HEK293 (cell line): Measurements from ENCODE around the gene RER1.

Experiments used
- CTCF ChIA-PET: fragments of 350-600 bp; formaldehyde crosslinking; extraction: SDS; loops from one replicate; lab custom pipeline; 2021; ENCODE audit warnings: antibody characterized with exemption; lab: Yijun Ruan, JAX
- POLR2A ChIA-PET: fragments of 300-600 bp; formaldehyde crosslinking; extraction: SDS; loops from one replicate; lab custom pipeline; 2020; ENCODE audit warnings: antibody characterized with exemption, inconsistent platforms; lab: Yijun Ruan, JAX
- H3K27ac ChIP-seq: fragments of 200-500 bp; sonication (Bioruptor generic); 2 replicates; pipeline ENCODE4 v1.5.1; 2014; ENCODE audit warnings: low read depth, low read length, control low read depth, inconsistent platforms; ENCODE audit errors: extremely low read depth
- H3K36me3 ChIP-seq, 2 experiments: fragments of 200-500 bp in 1 of 2; sonication (Bioruptor generic) in 1 of 2; 1 replicate in 1 of 2; 2 replicates in 1 of 2; pipeline ENCODE4 v1.5.1; 2014 to 2017; ENCODE audit warnings: inconsistent platforms in 2 of 2, low read length in 2 of 2; ENCODE audit not compliant: control insufficient read depth in 2 of 2, insufficient read depth in 1 of 2
- H3K4me1 ChIP-seq: fragments of 200-500 bp; sonication (Bioruptor generic); 2 replicates; pipeline ENCODE4 v1.5.1; 2014; ENCODE audit warnings: mild to moderate bottlenecking, low read length, inconsistent platforms; ENCODE audit not compliant: control insufficient read depth, insufficient read depth
- H3K4me3 ChIP-seq: 2 replicates; pipeline ENCODE4 v1.5.1; 2011; ENCODE audit warnings: low read depth, mild to moderate bottlenecking, control low read depth, low read length, moderate library complexity
- H3K9me3 ChIP-seq: fragments of 200-500 bp; sonication (Bioruptor generic); 2 replicates; pipeline ENCODE4 v1.5.1; 2014; ENCODE audit warnings: low read depth, low read length, inconsistent platforms; ENCODE audit not compliant: control insufficient read depth, insufficient read depth
- EGR2 ChIP-seq: fragments of 450-650 bp; formaldehyde crosslinking; IDR thresholded peaks from 2 replicates; pipeline ENCODE4 v1.5.1; 2016; ENCODE audit warnings: low read depth, missing biosample characterization, missing genetic modification characterization
- SP3 ChIP-seq: fragments of 450-650 bp; formaldehyde crosslinking; IDR thresholded peaks from 2 replicates; pipeline ENCODE4 v1.5.1; 2016; ENCODE audit warnings: missing biosample characterization, missing genetic modification characterization
- WT1 ChIP-seq: fragments of 450-650 bp; formaldehyde crosslinking; IDR thresholded peaks from 2 replicates; pipeline ENCODE4 v1.5.1; 2016; ENCODE audit warnings: missing biosample characterization, missing genetic modification characterization
- ZBTB11 ChIP-seq: fragments of 450-650 bp; formaldehyde crosslinking; conservative IDR thresholded peaks from 2 replicates; pipeline ENCODE4 v1.5.1; 2016; ENCODE audit warnings: low read depth, missing biosample characterization, missing genetic modification characterization
- ZFP69B ChIP-seq: fragments of 450-650 bp; formaldehyde crosslinking; IDR thresholded peaks from 2 replicates; pipeline ENCODE4 v1.5.1; 2016; ENCODE audit warnings: missing biosample characterization, missing genetic modification characterization
- ZNF146 ChIP-seq: fragments of 450-650 bp; formaldehyde crosslinking; IDR thresholded peaks from 2 replicates; pipeline ENCODE4 v1.5.1; 2016; ENCODE audit warnings: missing biosample characterization, missing genetic modification characterization
- ZNF157 ChIP-seq: fragments of 450-650 bp; formaldehyde crosslinking; IDR thresholded peaks from 2 replicates; pipeline ENCODE4 v1.5.1; 2016; ENCODE audit warnings: missing biosample characterization, missing genetic modification characterization
- ZNF202 ChIP-seq: fragments of 450-650 bp; formaldehyde crosslinking; IDR thresholded peaks from 2 replicates; pipeline ENCODE4 v1.5.1; 2016; ENCODE audit warnings: missing biosample characterization, missing genetic modification characterization, borderline replicate concordance
- ZNF514 ChIP-seq: fragments of 450-650 bp; formaldehyde crosslinking; IDR thresholded peaks from 2 replicates; pipeline ENCODE4 v1.5.1; 2016; ENCODE audit warnings: missing biosample characterization, missing genetic modification characterization
- ZNF518A ChIP-seq: fragments of 450-650 bp; formaldehyde crosslinking; conservative IDR thresholded peaks from 2 replicates; pipeline ENCODE4 v1.5.1; 2016; ENCODE audit warnings: low read depth, missing biosample characterization, missing genetic modification characterization
- ZNF530 ChIP-seq: fragments of 450-650 bp; formaldehyde crosslinking; IDR thresholded peaks from 2 replicates; pipeline ENCODE4 v1.5.1; 2016; ENCODE audit warnings: low read depth, missing biosample characterization, missing genetic modification characterization
- ZNF548 ChIP-seq: fragments of 450-650 bp; formaldehyde crosslinking; IDR thresholded peaks from 2 replicates; pipeline ENCODE4 v1.5.1; 2016; ENCODE audit warnings: missing biosample characterization, missing genetic modification characterization
- ZNF561 ChIP-seq: fragments of 450-650 bp; IDR thresholded peaks from 2 replicates; pipeline ENCODE4 v1.5.1; 2018; ENCODE audit warnings: missing biosample characterization, missing genetic modification characterization, borderline replicate concordance
- ZNF610 ChIP-seq: fragments of 450-650 bp; formaldehyde crosslinking; IDR thresholded peaks from 2 replicates; pipeline ENCODE4 v1.5.1; 2016; ENCODE audit warnings: missing biosample characterization, missing genetic modification characterization, borderline replicate concordance
- ZNF704 ChIP-seq: fragments of 450-650 bp; formaldehyde crosslinking; IDR thresholded peaks from 2 replicates; pipeline ENCODE4 v1.5.1; 2016; ENCODE audit warnings: missing biosample characterization, missing genetic modification characterization
- ZNF76 ChIP-seq: fragments of 450-650 bp; formaldehyde crosslinking; IDR thresholded peaks from 2 replicates; pipeline ENCODE4; 2016; ENCODE audit warnings: low read depth, missing biosample characterization, missing genetic modification characterization, borderline replicate concordance
- ZSCAN30 ChIP-seq: fragments of 450-650 bp; IDR thresholded peaks from 2 replicates; pipeline ENCODE4 v1.5.1; 2018; ENCODE audit warnings: missing biosample characterization, mild to moderate bottlenecking, missing genetic modification characterization, moderate library complexity
- ZSCAN5A ChIP-seq: fragments of 450-650 bp; formaldehyde crosslinking; IDR thresholded peaks from 2 replicates; pipeline ENCODE4 v1.5.1; 2016; ENCODE audit warnings: missing biosample characterization, missing genetic modification characterization
- ZXDB ChIP-seq: fragments of 450-650 bp; formaldehyde crosslinking; IDR thresholded peaks from 2 replicates; pipeline ENCODE4 v1.5.1; 2016; ENCODE audit warnings: missing biosample characterization, missing genetic modification characterization
- TF ChIP-seq, protein P1 (sequence below): fragments of 450-650 bp; formaldehyde crosslinking; IDR thresholded peaks from 2 replicates; pipeline ENCODE4 v1.5.1; 2017; ENCODE audit warnings: missing biosample characterization, missing genetic modification characterization
- TF ChIP-seq, protein P2 (sequence below): IDR thresholded peaks from 2 replicates; pipeline ENCODE4 v1.6.1; 2011; ENCODE audit warnings: mild to moderate bottlenecking, low read depth, low read length, borderline replicate concordance

Gene RER1, protein sequence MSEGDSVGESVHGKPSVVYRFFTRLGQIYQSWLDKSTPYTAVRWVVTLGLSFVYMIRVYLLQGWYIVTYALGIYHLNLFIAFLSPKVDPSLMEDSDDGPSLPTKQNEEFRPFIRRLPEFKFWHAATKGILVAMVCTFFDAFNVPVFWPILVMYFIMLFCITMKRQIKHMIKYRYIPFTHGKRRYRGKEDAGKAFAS

GRCh38 chr1:2391041-2391930 lies at the start of gene RER1, which contains the start of gene MORN1:
TSS of gene RER1 (plus strand) at chr1:2391841. CDS start at chr1:2395791, 3,950 bp downstream.
TSS of gene MORN1 (minus strand) at chr1:2391554. CDS start at chr1:2391533, 21 bp downstream.
- peak within 1 kb of the TSS; percentile 75 for H3K27ac ChIP-seq
- no peaks in the 10 kb centered on the region for H3K9me3 ChIP-seq
- H3K4me1 ChIP-seq, result peaks cover 3% of the 10 kb centered on the region; the same call in 1 of the 2 replicates
- H3K36me3 ChIP-seq, result peaks cover 0 to 72% of the 10 kb centered on the region in 2 experiments; a peak in 1 of 3 replicates
- CTCF ChIA-PET, result interaction anchor here (0.6 to 3.1 kb wide), 8 partner anchors 9 to 495 kb away, joined by 3 to 18 read pairs (median 4); partner anchors contain the start of gene FAAP20
- H3K4me3 ChIP-seq, result peak within 1 kb of the TSS; percentile 93
- POLR2A ChIA-PET, result interaction anchor here (0.6 to 1.9 kb wide), 18 partner anchors 9 to 777 kb away, joined by 3 to 24 read pairs (median 5); partner anchors contain the start of genes FAAP20, PANK4 and SKI
- TF ChIP-seq ZNF76 (peak; percentile 66), ZNF146 (tag by site-specific recombination) (no peak), ZNF561 (0 out of 2 replicates have a peak, but pooled peaks have one; percentile 56), ZNF548 (tag by site-specific recombination) (no peak), ZBTB11 (tag by site-specific recombination) (peak; percentile 97), ZFP69B (no peak; the same call in 1 of the 2 replicates), ZSCAN30 (peak; percentile 64; the same call in 1 of the 2 replicates), ZSCAN5A (tag by site-specific recombination) (0 out of 2 replicates have a peak, but pooled peaks have one; percentile 12), ZNF514 (tag by site-specific recombination) (no peak), EGR2 (tag by site-specific recombination) (peak; percentile 64), ZNF704 (no peak), ZNF518A (peak; percentile 88), WT1 (tag by site-specific recombination) (no peak), ZXDB (tag by site-specific recombination) (peak; percentile 83), ZNF610 (tag by site-specific recombination) (no peak), ZNF157 (tag by site-specific recombination) (no peak), ZNF202 (tag by site-specific recombination) (no peak), ZNF530 (tag by site-specific recombination) (no peak), SP3 (tag by site-specific recombination) (peak; percentile 88)
- TF ChIP-seq, protein P1, sequence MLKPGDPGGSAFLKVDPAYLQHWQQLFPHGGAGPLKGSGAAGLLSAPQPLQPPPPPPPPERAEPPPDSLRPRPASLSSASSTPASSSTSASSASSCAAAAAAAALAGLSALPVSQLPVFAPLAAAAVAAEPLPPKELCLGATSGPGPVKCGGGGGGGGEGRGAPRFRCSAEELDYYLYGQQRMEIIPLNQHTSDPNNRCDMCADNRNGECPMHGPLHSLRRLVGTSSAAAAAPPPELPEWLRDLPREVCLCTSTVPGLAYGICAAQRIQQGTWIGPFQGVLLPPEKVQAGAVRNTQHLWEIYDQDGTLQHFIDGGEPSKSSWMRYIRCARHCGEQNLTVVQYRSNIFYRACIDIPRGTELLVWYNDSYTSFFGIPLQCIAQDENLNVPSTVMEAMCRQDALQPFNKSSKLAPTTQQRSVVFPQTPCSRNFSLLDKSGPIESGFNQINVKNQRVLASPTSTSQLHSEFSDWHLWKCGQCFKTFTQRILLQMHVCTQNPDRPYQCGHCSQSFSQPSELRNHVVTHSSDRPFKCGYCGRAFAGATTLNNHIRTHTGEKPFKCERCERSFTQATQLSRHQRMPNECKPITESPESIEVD (tag by site-specific recombination), result no peak
- TF ChIP-seq, protein P2, sequence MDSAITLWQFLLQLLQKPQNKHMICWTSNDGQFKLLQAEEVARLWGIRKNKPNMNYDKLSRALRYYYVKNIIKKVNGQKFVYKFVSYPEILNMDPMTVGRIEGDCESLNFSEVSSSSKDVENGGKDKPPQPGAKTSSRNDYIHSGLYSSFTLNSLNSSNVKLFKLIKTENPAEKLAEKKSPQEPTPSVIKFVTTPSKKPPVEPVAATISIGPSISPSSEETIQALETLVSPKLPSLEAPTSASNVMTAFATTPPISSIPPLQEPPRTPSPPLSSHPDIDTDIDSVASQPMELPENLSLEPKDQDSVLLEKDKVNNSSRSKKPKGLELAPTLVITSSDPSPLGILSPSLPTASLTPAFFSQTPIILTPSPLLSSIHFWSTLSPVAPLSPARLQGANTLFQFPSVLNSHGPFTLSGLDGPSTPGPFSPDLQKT, result peak; percentile 95
